ENCODE results near the gene VOPP1. TPM values are rescaled to one million over a fixed set of nuclear protein-coding genes. Genes with fewer than 3 reads are reported as not detected.

Gene VOPP1
- total RNA-seq, 1 experiment from 2014 or later: 30.3 TPM

- no peak for TF ChIP-seq REST (IDR thresholded peaks at IDR 0.05; ENCODE audit: low read depth)
- TF ChIP-seq TCF7L2 (IDR thresholded peaks at IDR 0.05; ENCODE audit: borderline replicate concordance, extremely low read depth, insufficient read depth, insufficient read length): no peak
- TF ChIP-seq POLR2A (IDR thresholded peaks at IDR 0.05; ENCODE audit: borderline replicate concordance, extremely low read depth, insufficient read depth, insufficient read length): no peak
- TF ChIP-seq SRF (IDR thresholded peaks at IDR 0.05; ENCODE audit: low read depth): no peak
- no peak for TF ChIP-seq ELF1 (IDR thresholded peaks at IDR 0.05; ENCODE audit: borderline replicate concordance, low read depth)
- no peak for TF ChIP-seq CBX3 (IDR thresholded peaks at IDR 0.05; ENCODE audit: low read depth)
- TF ChIP-seq ZNF274 (IDR thresholded peaks at IDR 0.05; ENCODE audit: low read depth, low read length): no peak
- no peak for TF ChIP-seq RAD21 (IDR thresholded peaks at IDR 0.05; ENCODE audit: low read depth)
- TF ChIP-seq POLR2AphosphoS5 (IDR thresholded peaks at IDR 0.05; ENCODE audit: low read depth, low read length): no peak
- TF ChIP-seq ATF3 (IDR thresholded peaks at IDR 0.05): no peak
- no peak for TF ChIP-seq ZBTB33 (IDR thresholded peaks at IDR 0.05; ENCODE audit: extremely low read depth, insufficient replicate concordance, low read length)
- ChIA-PET RAD21 (ENCODE audit: low non-redundant PET in 1 of 2, low total read pairs in 2 of 2, uncharacterized antibody in 2 of 2, unreplicated experiment in 2 of 2) (no interaction called here), CTCF (no interaction called here), POLR2A (no interaction called here)
- H3K9ac ChIP-seq (ENCODE audit: low read length): no peak overlapping the region
- no peak overlapping the region for H3K27ac ChIP-seq (ENCODE audit: low read depth, low read length)
- ATAC-seq (no peak), DNase-seq (ENCODE audit: low read depth, low spot score) (no peak)
- H3K9me2 ChIP-seq (ENCODE audit: insufficient read depth): no peaks in the 10 kb centered on the region
- no peaks in the 10 kb centered on the region for H3K9me3 ChIP-seq (ENCODE audit: control insufficient read depth in 1 of 2, insufficient read depth in 1 of 2, low read depth in 1 of 2, low read length in 2 of 2)
- no peaks in the 10 kb centered on the region for H3K4me1 ChIP-seq (ENCODE audit: control insufficient read depth in 1 of 2, insufficient read depth in 2 of 2, low read length in 2 of 2)
- H4K20me1 ChIP-seq (ENCODE audit: insufficient read depth): no peaks in the 10 kb centered on the region
- no TSS peak for BruUV-seq (replicated peaks)
- intact Hi-C loops (cut with micrococcal nuclease): no loop called here
- no peak overlapping the region for H3K4me3 ChIP-seq (replicated peaks in 1 of 2; ENCODE audit: low read depth in 1 of 2, low read length in 2 of 2)
- no peaks in the 10 kb centered on the region for H3K27me3 ChIP-seq (ENCODE audit: insufficient read depth, low read length)
- H3K36me3 ChIP-seq (ENCODE audit: control insufficient read depth in 1 of 2, insufficient read depth in 2 of 2, low read length in 2 of 2): peaks cover 2 to 3% of the 10 kb centered on the region in 2 experiments; a peak in 1 of 4 replicates
- H3K79me2 ChIP-seq (ENCODE audit: insufficient read depth, low read length): no peaks in the 10 kb centered on the region
- no peak overlapping the region for H2AFZ ChIP-seq (ENCODE audit: low read depth, low read length, poor library complexity, severe bottlenecking)
- H3K4me2 ChIP-seq (ENCODE audit: low read length): no peak overlapping the region
These were observed 54.2 kb downstream of the VOPP1 start for GRCh38 chr7:55517936-55518689.

All from HCT116 (cell line).